Spleen (tissue), 11 donors: ENCODE results near the gene NMBR. TPM values are rescaled to one million over a fixed set of nuclear protein-coding genes. Genes with fewer than 3 reads are reported as not detected.
A peak's percentile ranks its signal among the peaks of the same experiment; 100 is the strongest.
"Not testable (repeated sequence)": the region's sequence is repeated elsewhere in the genome, so short reads cannot be mapped to it uniquely, and the experiment has no call there.

Source experiments
- DNase-seq: peaks from one replicate; pipeline ENCODE4 v3.0.0-alpha.2; 2020
- H3K27ac ChIP-seq, 8 donors: fragments of 200-600 bp; sonication (generic) in 7 of 8; 1 replicate in 4 of 8; 2 replicates in 4 of 8; pipeline versions ENCODE4 v1.5.0 to v1.8.0; 2016 to 2021; ENCODE audit warnings: inconsistent platforms in 4 of 8, mild to moderate bottlenecking in 4 of 8, moderate library complexity in 1 of 8
- H3K27me3 ChIP-seq, 7 donors: fragments of 200-600 bp; sonication (generic) in 6 of 7; replicated peaks in 1 of 7; 1 replicate in 4 of 7; 2 replicates in 3 of 7; pipeline versions ENCODE4 v1.5.0 to v1.8.0; 2016 to 2021; ENCODE audit warnings: inconsistent platforms in 3 of 7, mild to moderate bottlenecking in 1 of 7
- H3K36me3 ChIP-seq, 6 donors: fragments of 200-600 bp; sonication (generic) in 5 of 6; 1 replicate in 4 of 6; 2 replicates in 2 of 6; pipeline versions ENCODE4 v1.5.0 to v1.8.0; 2016 to 2021; ENCODE audit warnings: inconsistent platforms in 2 of 6
- H3K4me1 ChIP-seq, 6 donors: fragments of 200-600 bp; sonication (generic) in 5 of 6; 1 replicate in 3 of 6; 2 replicates in 3 of 6; pipeline versions ENCODE4 v1.5.0 to v1.8.0; 2016 to 2021; ENCODE audit warnings: inconsistent platforms in 3 of 6
- H3K4me3 ChIP-seq, 8 donors: fragments of 200-600 bp; sonication (generic) in 7 of 8; 1 replicate in 4 of 8; 2 replicates in 4 of 8; pipeline versions ENCODE4 v1.5.0 to v1.8.0; 2016 to 2021; ENCODE audit warnings: inconsistent platforms in 4 of 8, mild to moderate bottlenecking in 4 of 8, moderate library complexity in 2 of 8
- H3K9me3 ChIP-seq, 8 donors: fragments of 200-600 bp; sonication (generic) in 7 of 8; 1 replicate in 4 of 8; 2 replicates in 4 of 8; pipeline versions ENCODE4 v1.5.0 to v1.8.0; 2016 to 2021; ENCODE audit warnings: inconsistent platforms in 4 of 8
- POLR2A ChIP-seq, 3 donors: fragments of 450-650 bp; IDR thresholded peaks; one replicate each; pipeline ENCODE4 v1.5.1; 2017; ENCODE audit warnings: antibody characterized with exemption in 3 of 3, mild to moderate bottlenecking in 1 of 3
- POLR2AphosphoS5 ChIP-seq, 3 donors: sonication (generic); formaldehyde crosslinking; IDR thresholded peaks; one replicate each; pipeline ENCODE4 v1.5.1; 2017; ENCODE audit warnings: antibody characterized with exemption in 3 of 3
- WGBS, 5 donors: extraction: QIAGEN DNeasy Blood & Tissue Kit in 3 of 5; methylation state at CpG; one replicate each; pipeline versions ENCODE4 v1.1.5 to v1.1.7; 2013 to 2018; 5-methylcytosine and 5-hydroxymethylcytosine counted together
- intact Hi-C: fragments of 100-400 bp; cut with DNase I; formaldehyde crosslinking; loops from one replicate; pipeline ENCODE4 v1.15.0; 2023; ENCODE audit warnings: low total_unique reads
- polyA plus RNA-seq, 3 donors: library from polyadenylated mRNA; stranded (reverse); fragments of 200-250 nt; gene quantifications; one replicate each; pipeline ENCODE4 v1.2.1, GENCODE V29; 2013
- total RNA-seq, 7 donors: library from RNA; depleted of rRNA in 3 of 7; stranded (reverse); fragments of >200 nt in 3 of 7; fragmentation: NEBNext Ultra II Directional in 4 of 7; extraction: Animal tissue kit (Norgen Biotek cat#: 25700) in 4 of 7; gene quantifications; one replicate each; pipeline versions ENCODE4 v1.1.0 to v1.2.1, GENCODE V29; 2016 to 2021
- TF ChIP-seq, protein P1 (sequence below), 11 experiments: fragments of 200-600 bp in 7 of 11; fragments of 450-650 bp in 4 of 11; sonication (generic) in 4 of 11; IDR thresholded peaks in 8 of 11; conservative IDR thresholded peaks in 3 of 11; 1 replicate in 7 of 11; 2 replicates in 4 of 11; pipeline versions ENCODE4 v1.4.0 to v1.8.0; 2016 to 2021; ENCODE audit warnings: antibody characterized with exemption in 11 of 11, inconsistent platforms in 4 of 11, mild to moderate bottlenecking in 1 of 11
- donor health status: healthy with polysubstance abuse.
- donor health status: DM: no; HTN: no; CAD: no; lungs with moderate emphysema.
- donor health status: DM: no; HTN: no; CAD: no.
- donor health status: Bipolar disorder and iron deficiency.
- donor health status: healthy.
- donor health status: DM: no; HTN: no; CAD: no.
- donor health status: DM: yes; HTN: yes; CAD: no.

The NMBR gene
- total and polyA plus RNA-seq, 10 donors, result 0.25 to 0.36 TPM; not detected in 8

DNA sequence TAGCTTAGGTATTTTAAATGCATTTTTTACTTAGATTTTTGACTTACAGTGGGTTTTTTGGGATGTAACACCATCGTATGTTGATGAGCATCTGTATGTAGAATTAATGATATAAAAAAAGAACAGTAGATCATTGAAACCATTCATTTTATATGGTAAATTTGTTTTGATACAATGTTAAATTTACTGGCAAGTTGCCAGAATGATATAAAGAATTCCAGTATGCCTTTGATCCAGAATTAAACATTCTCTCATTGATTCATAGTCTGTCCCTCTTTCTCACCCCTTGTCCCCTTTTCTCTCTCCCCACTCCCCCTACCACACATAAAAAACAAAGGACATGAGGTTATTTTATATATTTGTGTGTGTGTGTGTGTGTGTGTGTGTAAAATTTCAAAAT, 45.4 kb upstream of the NMBR start:
- 96 to 100% (median 97%) methylated on average over 1 of the region's 1 CpG for WGBS, 5 donors
- intact Hi-C loops, result no loop called here
- Histone ChIP-seq H3K9me3 (no peaks in the 10 kb centered on the region), H3K4me3 (no peak overlapping the region), H3K27me3 (no peaks in the 10 kb centered on the region), H3K36me3 (peaks cover 0 to 46% (median 13%) of the 10 kb centered on the region in 6 donors), H3K4me1 (peaks cover 0 to 20% (median 10%) of the 10 kb centered on the region in 6 donors), H3K27ac (no peak overlapping the region)
- DNase-seq, result no peak
- TF ChIP-seq POLR2AphosphoS5 (IDR thresholded peaks at IDR 0.05), result no peak
- TF ChIP-seq POLR2A (IDR thresholded peaks at IDR 0.05), result no peak
- TF ChIP-seq, protein P1, sequence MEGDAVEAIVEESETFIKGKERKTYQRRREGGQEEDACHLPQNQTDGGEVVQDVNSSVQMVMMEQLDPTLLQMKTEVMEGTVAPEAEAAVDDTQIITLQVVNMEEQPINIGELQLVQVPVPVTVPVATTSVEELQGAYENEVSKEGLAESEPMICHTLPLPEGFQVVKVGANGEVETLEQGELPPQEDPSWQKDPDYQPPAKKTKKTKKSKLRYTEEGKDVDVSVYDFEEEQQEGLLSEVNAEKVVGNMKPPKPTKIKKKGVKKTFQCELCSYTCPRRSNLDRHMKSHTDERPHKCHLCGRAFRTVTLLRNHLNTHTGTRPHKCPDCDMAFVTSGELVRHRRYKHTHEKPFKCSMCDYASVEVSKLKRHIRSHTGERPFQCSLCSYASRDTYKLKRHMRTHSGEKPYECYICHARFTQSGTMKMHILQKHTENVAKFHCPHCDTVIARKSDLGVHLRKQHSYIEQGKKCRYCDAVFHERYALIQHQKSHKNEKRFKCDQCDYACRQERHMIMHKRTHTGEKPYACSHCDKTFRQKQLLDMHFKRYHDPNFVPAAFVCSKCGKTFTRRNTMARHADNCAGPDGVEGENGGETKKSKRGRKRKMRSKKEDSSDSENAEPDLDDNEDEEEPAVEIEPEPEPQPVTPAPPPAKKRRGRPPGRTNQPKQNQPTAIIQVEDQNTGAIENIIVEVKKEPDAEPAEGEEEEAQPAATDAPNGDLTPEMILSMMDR (IDR thresholded peaks at IDR 0.05 in 8 of 11, conservative IDR thresholded peaks at IDR 0.05 in 3 of 11), result no peak

DNA sequence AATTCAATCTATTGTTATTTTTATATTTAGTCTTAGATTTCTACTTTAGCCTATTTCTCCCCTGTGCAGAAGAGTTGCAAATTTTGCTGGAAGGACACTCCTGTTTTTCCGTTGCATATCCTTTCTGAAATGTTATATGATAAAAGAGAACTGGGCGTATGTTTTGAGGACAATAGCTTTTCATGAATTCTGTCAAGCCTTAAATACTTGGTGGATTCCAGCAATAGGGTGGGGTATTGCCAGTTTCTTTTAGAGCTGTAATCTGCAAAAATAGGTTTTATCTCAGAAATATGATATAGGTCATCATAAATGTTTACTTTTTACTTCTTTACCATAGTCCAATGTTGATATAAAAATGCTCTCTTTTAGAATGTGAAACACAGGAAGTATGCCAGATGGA, 42.1 kb upstream of the NMBR start:
- 70 to 86% (median 79%) methylated on average over 2 of the region's 2 CpGs for WGBS, 5 donors
- no peak for DNase-seq
- Histone ChIP-seq H3K36me3 (peaks cover 0 to 46% (median 13%) of the 10 kb centered on the region in 6 donors), H3K27ac (peak overlapping the region in 6 of 8 donors; percentile 1 to 67 (median 41)), H3K9me3 (no peaks in the 10 kb centered on the region), H3K27me3 (no peaks in the 10 kb centered on the region), H3K4me3 (no peak overlapping the region), H3K4me1 (peaks cover under 1 to 27% (median 16%) of the 10 kb centered on the region in 6 donors)
- TF ChIP-seq POLR2AphosphoS5 (IDR thresholded peaks at IDR 0.05) (no peak), POLR2A (IDR thresholded peaks at IDR 0.05) (no peak)
- TF ChIP-seq, protein P1 (IDR thresholded peaks at IDR 0.05 in 8 of 11, conservative IDR thresholded peaks at IDR 0.05 in 3 of 11), result no peak
- intact Hi-C loops, result no loop called here

DNA sequence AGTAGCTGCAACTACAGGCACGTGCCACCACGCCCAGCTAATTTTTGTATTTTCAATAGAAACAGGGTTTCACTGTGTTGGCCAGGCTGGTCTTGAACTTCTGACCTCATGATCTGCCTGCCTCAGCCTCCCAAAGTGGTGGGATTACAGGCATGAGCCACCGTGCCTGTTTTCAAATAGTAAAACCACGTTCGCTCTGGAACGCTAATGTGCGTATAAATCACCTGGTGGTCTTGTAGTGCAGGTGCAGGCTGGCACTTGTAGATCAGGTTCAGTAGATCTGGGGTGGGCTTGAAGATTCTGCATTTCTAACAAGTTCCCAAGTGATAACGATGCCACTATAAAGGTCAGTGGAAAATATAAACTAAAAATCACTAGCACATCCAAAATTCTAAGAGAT, 41.4 kb upstream of the NMBR start:
- WGBS, 5 donors, result 96 to 98% (median 97%) methylated on average over 8 of the region's 8 CpGs
- Histone ChIP-seq H3K36me3 (peaks cover 0 to 43% (median 13%) of the 10 kb centered on the region in 6 donors), H3K4me1 (peaks cover 6 to 33% (median 21%) of the 10 kb centered on the region in 6 donors), H3K27ac (peak overlapping the region in 5 of 8 donors; percentile 26 to 67 (median 52))
- H3K4me3 ChIP-seq, DNase-seq, H3K27me3 ChIP-seq, H3K9me3 ChIP-seq, intact Hi-C loops: not testable (repeated sequence)

DNA sequence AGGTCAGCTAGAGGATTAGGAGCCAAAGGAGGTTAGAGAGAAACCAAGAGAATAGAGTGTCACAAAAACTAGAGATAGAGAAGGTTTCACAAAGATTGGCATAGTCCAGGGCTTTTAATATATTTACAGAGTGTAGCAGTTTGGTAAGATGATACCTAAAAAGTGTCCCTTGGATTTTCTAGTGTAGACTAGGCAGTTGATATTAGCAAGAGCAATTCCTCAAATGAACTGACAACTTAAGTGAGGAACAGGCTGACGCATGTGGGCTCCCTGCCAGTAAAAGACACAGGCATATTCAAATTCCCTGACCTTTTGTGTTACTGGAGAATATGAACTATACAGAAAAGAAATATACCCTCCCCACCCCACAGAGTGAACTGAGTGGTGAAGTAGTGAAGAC, 40.3 kb upstream of the NMBR start:
- Histone ChIP-seq H3K36me3 (peaks cover 0 to 45% (median 13%) of the 10 kb centered on the region in 6 donors), H3K27me3 (no peaks in the 10 kb centered on the region), H3K27ac (peak overlapping the region in 7 of 8 donors; percentile 6 to 67 (median 45)), H3K4me1 (peaks cover 6 to 36% (median 23%) of the 10 kb centered on the region in 6 donors), H3K9me3 (no peaks in the 10 kb centered on the region), H3K4me3 (no peak overlapping the region)
- DNase-seq, result peak; percentile 67
- WGBS, 5 donors, result 30 to 58% (median 55%) methylated on average over 1 of the region's 1 CpG
- TF ChIP-seq, protein P1 (IDR thresholded peaks at IDR 0.05 in 8 of 11, conservative IDR thresholded peaks at IDR 0.05 in 3 of 11), result no peak
- intact Hi-C loops, result no loop called here

DNA sequence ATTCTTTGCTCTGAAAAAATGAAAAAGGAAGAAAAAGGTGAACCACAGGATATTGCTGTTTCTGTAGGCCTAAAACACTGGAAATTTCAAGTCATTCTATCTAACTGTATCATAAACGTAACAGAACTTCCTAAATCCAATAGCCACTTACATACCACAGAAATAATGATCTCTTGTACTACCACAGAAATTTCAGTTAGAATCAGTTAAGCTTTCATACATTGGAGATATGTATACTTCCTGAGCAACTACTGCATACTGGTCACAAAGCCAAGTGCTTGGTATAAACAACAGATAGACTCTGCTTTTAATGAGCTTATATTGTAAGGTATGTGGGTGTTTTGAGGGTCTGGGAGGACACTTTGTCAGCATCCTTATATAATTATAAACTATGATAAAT, 38.7 kb upstream of the NMBR start:
- Histone ChIP-seq H3K27ac (peak overlapping the region in 5 of 8 donors; percentile 23 to 67 (median 45)), H3K36me3 (peaks cover 0 to 32% (median 11%) of the 10 kb centered on the region in 6 donors), H3K9me3 (no peaks in the 10 kb centered on the region), H3K4me1 (peaks cover 6 to 37% (median 23%) of the 10 kb centered on the region in 6 donors), H3K4me3 (no peak overlapping the region), H3K27me3 (no peaks in the 10 kb centered on the region)
- intact Hi-C loops, result no loop called here
- DNase-seq, result no peak
- 57 to 78% (median 61%) methylated on average over 1 of the region's 1 CpG for WGBS, 5 donors
- no peak for TF ChIP-seq POLR2AphosphoS5 (IDR thresholded peaks at IDR 0.05)
- TF ChIP-seq, protein P1 (IDR thresholded peaks at IDR 0.05 in 8 of 11, conservative IDR thresholded peaks at IDR 0.05 in 3 of 11), result no peak
- TF ChIP-seq POLR2A (IDR thresholded peaks at IDR 0.05), result no peak
